ENCODE measurements around the gene SCN9A.

SCN9A gene

GRCh38 chr2:166152064-166152463, 223.7 kb downstream of the SCN9A start:
- DNase-seq (ENCODE audit: low read depth): no peak
- TF ChIP-seq, protein P1, sequence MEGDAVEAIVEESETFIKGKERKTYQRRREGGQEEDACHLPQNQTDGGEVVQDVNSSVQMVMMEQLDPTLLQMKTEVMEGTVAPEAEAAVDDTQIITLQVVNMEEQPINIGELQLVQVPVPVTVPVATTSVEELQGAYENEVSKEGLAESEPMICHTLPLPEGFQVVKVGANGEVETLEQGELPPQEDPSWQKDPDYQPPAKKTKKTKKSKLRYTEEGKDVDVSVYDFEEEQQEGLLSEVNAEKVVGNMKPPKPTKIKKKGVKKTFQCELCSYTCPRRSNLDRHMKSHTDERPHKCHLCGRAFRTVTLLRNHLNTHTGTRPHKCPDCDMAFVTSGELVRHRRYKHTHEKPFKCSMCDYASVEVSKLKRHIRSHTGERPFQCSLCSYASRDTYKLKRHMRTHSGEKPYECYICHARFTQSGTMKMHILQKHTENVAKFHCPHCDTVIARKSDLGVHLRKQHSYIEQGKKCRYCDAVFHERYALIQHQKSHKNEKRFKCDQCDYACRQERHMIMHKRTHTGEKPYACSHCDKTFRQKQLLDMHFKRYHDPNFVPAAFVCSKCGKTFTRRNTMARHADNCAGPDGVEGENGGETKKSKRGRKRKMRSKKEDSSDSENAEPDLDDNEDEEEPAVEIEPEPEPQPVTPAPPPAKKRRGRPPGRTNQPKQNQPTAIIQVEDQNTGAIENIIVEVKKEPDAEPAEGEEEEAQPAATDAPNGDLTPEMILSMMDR (conservative IDR thresholded peaks at IDR 0.05; ENCODE audit: low read depth, low read length): no peak
- no peak overlapping the region for H3K4me3 ChIP-seq (ENCODE audit: low read length)

DNA sequence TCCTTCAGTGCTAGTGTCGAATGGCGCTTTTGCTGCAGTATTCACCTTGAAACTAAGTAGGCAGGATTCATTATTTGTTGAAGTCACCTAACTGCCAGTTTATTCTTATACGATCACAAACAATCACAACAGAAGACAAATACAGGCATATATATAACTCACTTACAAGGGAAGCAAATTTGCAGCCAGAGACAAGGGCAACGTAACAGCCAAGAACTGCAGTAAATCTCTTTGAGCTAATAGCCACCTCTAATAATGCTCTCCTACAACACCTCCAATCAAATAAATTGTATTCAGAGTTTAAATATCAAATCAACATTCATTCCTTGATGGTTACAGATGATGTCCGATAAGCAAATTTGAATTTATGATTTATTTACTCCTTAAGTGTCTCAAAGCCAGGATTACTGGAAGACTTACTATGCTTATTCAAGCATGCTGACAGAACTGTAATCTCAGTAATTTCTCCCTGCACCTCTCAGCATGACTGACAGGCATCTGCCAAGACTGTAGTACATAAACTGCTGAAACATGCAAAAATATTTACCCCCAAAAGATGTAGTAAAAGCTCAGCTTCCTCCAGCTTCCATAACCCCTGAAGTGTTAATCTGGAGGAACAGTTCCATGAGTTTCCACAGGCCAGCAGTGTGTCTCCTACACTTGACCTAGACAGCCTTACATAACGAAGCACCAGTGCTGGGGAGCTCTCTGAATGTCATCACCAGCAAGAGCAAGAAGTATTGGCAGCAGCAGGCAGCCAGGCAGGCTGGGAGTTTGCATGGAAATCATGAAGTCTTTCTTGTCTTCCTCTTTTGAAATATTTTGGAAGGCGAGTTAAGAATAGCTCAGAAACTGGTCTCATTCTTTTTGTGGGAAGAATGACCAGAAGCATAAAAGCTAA, 227.0 kb downstream of the SCN9A start:
- DNase-seq (ENCODE audit: low read depth): no peak
- TF ChIP-seq, protein P1 (conservative IDR thresholded peaks at IDR 0.05; ENCODE audit: low read depth, low read length): no peak
- H3K4me3 ChIP-seq (ENCODE audit: low read length): no peak overlapping the region

DNA sequence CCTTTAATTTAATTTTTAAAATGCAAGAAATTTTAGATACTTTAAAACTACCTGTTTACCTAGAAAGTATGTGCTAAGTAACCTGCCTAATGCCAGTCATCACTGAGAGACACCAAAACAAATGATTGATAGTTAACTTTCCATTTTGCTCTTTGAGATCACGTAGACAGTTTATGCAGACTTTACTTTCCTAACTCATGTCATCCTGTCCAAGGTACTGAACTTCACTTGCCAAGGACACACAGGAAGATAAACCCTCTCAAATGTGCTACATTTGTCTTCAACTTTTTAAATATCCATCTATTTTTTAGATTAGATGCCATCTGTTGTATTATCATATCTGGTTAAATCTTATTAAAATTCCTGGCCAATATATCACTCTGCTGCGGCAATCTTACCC, 227.9 kb downstream of the SCN9A start:
- TF ChIP-seq, protein P1 (conservative IDR thresholded peaks at IDR 0.05; ENCODE audit: low read depth, low read length): no peak
- no peak overlapping the region for H3K4me3 ChIP-seq (ENCODE audit: low read length)
- DNase-seq (ENCODE audit: low read depth): no peak
